Measurements from ENCODE around the gene CNKSR1. TPM values are rescaled to one million over a fixed set of nuclear protein-coding genes. Genes with fewer than 3 reads are reported as not detected.

CNKSR1 gene
- total and polyA plus RNA-seq, 2 of the 4 experiments (the other 2 are of a cell fraction): 0.43 TPM; not detected in 1

Other genes starting within 250 kb of the CNKSR1 start
- gene PAFAH2, start 179.4 kb upstream of the CNKSR1 start, total RNA-seq (2012; rRNA removed): 11.9 and 12.2 TPM in 2 replicates
- gene PAFAH2, start 179.4 kb upstream of the CNKSR1 start, polyA plus RNA-seq (2012; rRNA removed): 7.2 and 8.3 TPM in 2 replicates
- 0.56 and 0.90 TPM in 2 replicates for gene EXTL1, start 155.7 kb upstream of the CNKSR1 start, total RNA-seq (2012; rRNA removed)
- gene EXTL1, start 155.7 kb upstream of the CNKSR1 start, polyA plus RNA-seq (2012; rRNA removed): 5.2 and 6.1 TPM in 2 replicates
- gene SLC30A2, start 131.4 kb upstream of the CNKSR1 start, total RNA-seq (2012; rRNA removed): not detected in 2 replicates
- gene SLC30A2, start 131.4 kb upstream of the CNKSR1 start, polyA plus RNA-seq (2012; rRNA removed): not detected in 2 replicates
- not detected in 2 replicates for gene TRIM63, start 109.9 kb upstream of the CNKSR1 start, total RNA-seq (2012; rRNA removed)
- not detected in 2 replicates for gene TRIM63, start 109.9 kb upstream of the CNKSR1 start, polyA plus RNA-seq (2012; rRNA removed)
- 3.0 and 5.8 TPM in 2 replicates for gene PDIK1L, start 65.7 kb upstream of the CNKSR1 start, total RNA-seq (2012; rRNA removed)
- gene PDIK1L, start 65.7 kb upstream of the CNKSR1 start, polyA plus RNA-seq (2012; rRNA removed): 1.2 and 1.4 TPM in 2 replicates
- gene FAM110D, start 18.4 kb upstream of the CNKSR1 start, total RNA-seq (2012; rRNA removed): not detected in 2 replicates
- not detected in 2 replicates for gene FAM110D, start 18.4 kb upstream of the CNKSR1 start, polyA plus RNA-seq (2012; rRNA removed)
- not detected in 2 replicates for gene C1orf232, start 8.5 kb upstream of the CNKSR1 start, total RNA-seq (2012; rRNA removed)
- gene C1orf232, start 8.5 kb upstream of the CNKSR1 start, polyA plus RNA-seq (2012; rRNA removed): not detected in 2 replicates
- gene ZNF593, start 7.6 kb upstream of the CNKSR1 start, total RNA-seq (2012; rRNA removed): 22.2 and 22.8 TPM in 2 replicates
- gene ZNF593, start 7.6 kb upstream of the CNKSR1 start, polyA plus RNA-seq (2012; rRNA removed): 57.7 and 78.6 TPM in 2 replicates
- gene ZNF593OS, start 5.7 kb upstream of the CNKSR1 start, total RNA-seq (2012; rRNA removed): not detected in 2 replicates
- not detected in 2 replicates for gene ZNF593OS, start 5.7 kb upstream of the CNKSR1 start, polyA plus RNA-seq (2012; rRNA removed)
- gene CATSPER4, start 13.1 kb downstream of the CNKSR1 start, total RNA-seq (2012; rRNA removed): not detected in 2 replicates
- not detected in 2 replicates for gene CATSPER4, start 13.1 kb downstream of the CNKSR1 start, polyA plus RNA-seq (2012; rRNA removed)
- 11.1 and 11.5 TPM in 2 replicates for gene CEP85, start 56.7 kb downstream of the CNKSR1 start, total RNA-seq (2012; rRNA removed)
- 11.2 and 11.8 TPM in 2 replicates for gene CEP85, start 56.7 kb downstream of the CNKSR1 start, polyA plus RNA-seq (2012; rRNA removed)
- gene SH3BGRL3, start 102.6 kb downstream of the CNKSR1 start, total RNA-seq (2012; rRNA removed): 32.2 and 35.0 TPM in 2 replicates
- 483 and 565 TPM in 2 replicates for gene SH3BGRL3, start 102.6 kb downstream of the CNKSR1 start, polyA plus RNA-seq (2012; rRNA removed)
- 3.6 and 5.2 TPM in 2 replicates for gene UBXN11, start 129.1 kb downstream of the CNKSR1 start, total RNA-seq (2012; rRNA removed)
- 17.0 and 18.4 TPM in 2 replicates for gene UBXN11, start 129.1 kb downstream of the CNKSR1 start, polyA plus RNA-seq (2012; rRNA removed)
- not detected in 2 replicates for gene CD52, start 140.5 kb downstream of the CNKSR1 start, total RNA-seq (2012; rRNA removed)
- 1.3 and 1.6 TPM in 2 replicates for gene CD52, start 140.5 kb downstream of the CNKSR1 start, polyA plus RNA-seq (2012; rRNA removed)
- not detected in 2 replicates for gene CRYBG2, start 176.6 kb downstream of the CNKSR1 start, total RNA-seq (2012; rRNA removed)
- not detected in 2 replicates for gene CRYBG2, start 176.6 kb downstream of the CNKSR1 start, polyA plus RNA-seq (2012; rRNA removed)
- gene ZNF683, start 195.3 kb downstream of the CNKSR1 start, total RNA-seq (2012; rRNA removed): not detected in 2 replicates
- gene ZNF683, start 195.3 kb downstream of the CNKSR1 start, polyA plus RNA-seq (2012; rRNA removed): not detected in 2 replicates
- gene LIN28A, start 233.3 kb downstream of the CNKSR1 start, total RNA-seq (2012; rRNA removed): not detected in 2 replicates
- not detected in 2 replicates for gene LIN28A, start 233.3 kb downstream of the CNKSR1 start, polyA plus RNA-seq (2012; rRNA removed)

Measured in IMR-90 (cell line).